ENCODE data around the gene GPR42. TPM values are rescaled to one million over a fixed set of nuclear protein-coding genes. Genes with fewer than 3 reads are reported as not detected.

Gene GPR42
- total and polyA plus RNA-seq, 10 of the 15 experiments (the other 5 are each of a cell fraction or from before 2014, with no cell fraction given): 0.13 TPM; not detected in 9

GRCh38 chr19:35328851-35329285 is 42.0 kb upstream of the GPR42 start, which contains the start of gene CD22 (continued):
- TF ChIP-seq IRF4 (IDR thresholded peaks at IDR 0.05; ENCODE audit: low read depth, low read length) (0 out of 2 replicates have a peak, but pooled peaks have one; percentile 36), CREB1 (IDR thresholded peaks at IDR 0.05; ENCODE audit: low read depth) (0 out of 2 replicates have a peak, but pooled peaks have one; percentile 31), RELB (IDR thresholded peaks at IDR 0.05; ENCODE audit: low read depth) (peak; percentile 75), SMARCA5 (IDR thresholded peaks at IDR 0.05) (0 out of 2 replicates have a peak, but pooled peaks have one; percentile 12), IRF5 (IDR thresholded peaks at IDR 0.05; ENCODE audit: borderline replicate concordance) (no peak), BHLHE40 (IDR thresholded peaks at IDR 0.05; ENCODE audit: borderline replicate concordance in 1 of 2, low read depth in 2 of 2, low read length in 1 of 2) (peak; percentile 54 to 78; a peak in 3 of 4 replicates), NBN (IDR thresholded peaks at IDR 0.05) (peak; percentile 82), KAT2A (conservative IDR thresholded peaks at IDR 0.05; ENCODE audit: control insufficient read depth, low read depth, low read length) (no peak), SKIL (IDR thresholded peaks at IDR 0.05; ENCODE audit: low read depth, poor library complexity, severe bottlenecking) (peak; percentile 80), TAF1 (IDR thresholded peaks at IDR 0.05; ENCODE audit: borderline replicate concordance, low read depth, low read length) (peak; percentile 88), POLR2AphosphoS5 (IDR thresholded peaks at IDR 0.05; ENCODE audit: low read length) (peak; percentile 98), SP1 (IDR thresholded peaks at IDR 0.05; ENCODE audit: low read depth, low read length) (peak; percentile 44), SPI1 (IDR thresholded peaks at IDR 0.05; ENCODE audit: borderline replicate concordance, insufficient read depth, low read depth, low read length) (peak; percentile 71), IKZF1 (conservative IDR thresholded peaks at IDR 0.05) (peak; percentile 58; the same call in 1 of the 2 replicates), JUNB (IDR thresholded peaks at IDR 0.05) (0 out of 2 replicates have a peak, but pooled peaks have one; percentile 33), CTCF (IDR thresholded peaks at IDR 0.05 in 2 of 3, conservative IDR thresholded peaks at IDR 0.05 in 1 of 3; ENCODE audit: control insufficient read depth in 2 of 3, extremely low read depth in 1 of 3, insufficient read depth in 1 of 3, low read depth in 3 of 3, low read length in 3 of 3) (no peak), ATF2 (IDR thresholded peaks at IDR 0.05; ENCODE audit: low read length) (peak; percentile 14; the same call in 1 of the 2 replicates), POU2F2 (IDR thresholded peaks at IDR 0.05; ENCODE audit: borderline replicate concordance, low read depth, low read length) (peak; percentile 75; the same call in 1 of the 3 replicates), KDM1A (IDR thresholded peaks at IDR 0.05; ENCODE audit: borderline replicate concordance) (no peak), EED (IDR thresholded peaks at IDR 0.05; ENCODE audit: low read depth) (peak; percentile 83), KLF5 (IDR thresholded peaks at IDR 0.05; ENCODE audit: partially characterized antibody) (peak; percentile 83)

Data from GM12878 (cell line).